ENCODE results near the gene C4A. TPM values are rescaled to one million over a fixed set of nuclear protein-coding genes. Genes with fewer than 3 reads are reported as not detected.

C4A gene
- total and polyA plus RNA-seq, 2 of the 13 experiments (the other 11 are each of a cell fraction or from before 2014, with no cell fraction given), result 165 to 478 TPM

GRCh38 chr6:31971993-31972708 lies 9.7 kb upstream of the C4A start, which contains the start of gene DXO (continued):
- TF ChIP-seq AHDC1 (CRISPR knock-in tag; IDR thresholded peaks at IDR 0.05; ENCODE audit: borderline replicate concordance) (peak; percentile 52; the same call in 1 of the 2 replicates), U2AF2 (IDR thresholded peaks at IDR 0.05; ENCODE audit: low read depth, low read length) (no peak), ZBTB7A (CRISPR knock-in tag; IDR thresholded peaks at IDR 0.05) (no peak), HMGXB3 (CRISPR knock-in tag; IDR thresholded peaks at IDR 0.05; ENCODE audit: borderline replicate concordance) (peak; percentile 96), ZBTB34 (CRISPR knock-in tag; IDR thresholded peaks at IDR 0.05) (peak; percentile 62; the same call in 1 of the 2 replicates), NFE2L2 (IDR thresholded peaks at IDR 0.05; ENCODE audit: low read length) (no peak), GPN1 (CRISPR knock-in tag; IDR thresholded peaks at IDR 0.05; ENCODE audit: borderline replicate concordance) (no peak), SIN3A (IDR thresholded peaks at IDR 0.05; ENCODE audit: borderline replicate concordance, low read depth, low read length) (peak; percentile 88), ZNF230 (CRISPR knock-in tag; IDR thresholded peaks at IDR 0.05) (no peak), MLLT10 (CRISPR knock-in tag; IDR thresholded peaks at IDR 0.05) (no peak), ZNF784 (CRISPR knock-in tag; IDR thresholded peaks at IDR 0.05; ENCODE audit: borderline replicate concordance) (no peak; the same call in 1 of the 2 replicates), ZNF121 (CRISPR knock-in tag; IDR thresholded peaks at IDR 0.05) (no peak), GPBP1L1 (CRISPR knock-in tag; IDR thresholded peaks at IDR 0.05) (no peak), GATAD2A (CRISPR knock-in tag; IDR thresholded peaks at IDR 0.05) (peak; percentile 66; the same call in 1 of the 2 replicates), ZNF567 (CRISPR knock-in tag; IDR thresholded peaks at IDR 0.05; ENCODE audit: borderline replicate concordance) (peak; percentile 83)

Data from HepG2 (cell line).